Mesothelial cell of epicardium (in vitro differentiated cells): ENCODE results near the gene ERF. TPM values are rescaled to one million over a fixed set of nuclear protein-coding genes. Genes with fewer than 3 reads are reported as not detected.

ENCODE experiments used
- DNase-seq, 2 experiments: peaks; one replicate each; pipeline ENCODE4 v3.0.0; 2021; ENCODE audit warnings: low spot score in 2 of 2; ENCODE audit not compliant: unreplicated experiment in 2 of 2
- H3K27ac Mint-ChIP-seq: 2 replicates; pipeline ENCODE4 v1.8.0; 2021; ENCODE audit warnings: mixed read lengths
- H3K27me3 Mint-ChIP-seq: 2 replicates; pipeline ENCODE4 v1.8.0; 2021; ENCODE audit warnings: low read depth, mixed read lengths
- H3K36me3 Mint-ChIP-seq: 2 replicates; pipeline ENCODE4 v1.8.0; 2021; ENCODE audit warnings: mixed read lengths
- H3K4me1 Mint-ChIP-seq: 2 replicates; pipeline ENCODE4 v1.8.0; 2021; ENCODE audit warnings: mixed read lengths
- H3K4me3 Mint-ChIP-seq: 2 replicates; pipeline ENCODE4 v1.8.0; 2021; ENCODE audit warnings: mild to moderate bottlenecking, moderate library complexity, mixed read lengths
- H3K9me3 Mint-ChIP-seq: 2 replicates; pipeline ENCODE4 v1.8.0; 2021; ENCODE audit warnings: mixed read lengths
- CTCF ChIP-seq: fragments of 200-600 bp; sonication (generic); IDR thresholded peaks from one replicate; pipeline ENCODE4 v1.5.0; 2021; ENCODE audit warnings: antibody characterized with exemption; ENCODE audit not compliant: unreplicated experiment
- total RNA-seq: library from RNA; stranded (reverse); gene quantifications from 3 replicates; pipeline ENCODE4 v1.2.1, GENCODE V29; 2021

The ERF gene
- total RNA-seq, 1 donor from 2014 or later: 92.1 TPM

- Mint-ChIP-seq H3K4me1 (peaks cover 34% of the 10 kb centered on the region), H3K27me3 (no peaks in the 10 kb centered on the region), H3K27ac (no peak overlapping the region)
These were observed 21.4 kb upstream of the ERF start for GRCh38 chr19:42276284-42276683.

GRCh38 chr19:42275517-42275916 lies 20.6 kb upstream of the ERF start:
- Mint-ChIP-seq H3K4me1 (peaks cover 38% of the 10 kb centered on the region), H3K4me3 (no peak overlapping the region), H3K36me3 (peaks cover 18% of the 10 kb centered on the region), H3K27me3 (no peaks in the 10 kb centered on the region), H3K9me3 (no peaks in the 10 kb centered on the region), H3K27ac (no peak overlapping the region)
- no peak for DNase-seq
- TF ChIP-seq CTCF: no peak

More at GRCh38 chr19:42276284-42276683, 21.4 kb upstream of the ERF start:
- H3K9me3 Mint-ChIP-seq: no peaks in the 10 kb centered on the region
- peaks cover 18% of the 10 kb centered on the region for H3K36me3 Mint-ChIP-seq
- H3K4me3 Mint-ChIP-seq: no peak overlapping the region
- DNase-seq: no peak
- no peak for TF ChIP-seq CTCF

- Mint-ChIP-seq H3K27me3 (no peaks in the 10 kb centered on the region), H3K27ac (no peak overlapping the region), H3K4me3 (no peak overlapping the region), H3K36me3 (peaks cover 18% of the 10 kb centered on the region), H3K9me3 (no peaks in the 10 kb centered on the region), H3K4me1 (peaks cover 42% of the 10 kb centered on the region)
- no peak for TF ChIP-seq CTCF
- no peak for DNase-seq
These were observed 20.2 kb upstream of the ERF start for GRCh38 chr19:42275103-42275502.

GRCh38 chr19:42274065-42274682 lies 19.2 kb upstream of the ERF start:
- no peak overlapping the region for H3K27ac Mint-ChIP-seq
- H3K4me1 Mint-ChIP-seq: peaks cover 44% of the 10 kb centered on the region

GRCh38 chr19:42273407-42274064 lies 18.6 kb upstream of the ERF start:
- no peak overlapping the region for H3K27ac Mint-ChIP-seq
- no peak overlapping the region for H3K4me3 Mint-ChIP-seq
- peaks cover 18% of the 10 kb centered on the region for H3K36me3 Mint-ChIP-seq
- no peak for DNase-seq
- peaks cover 38% of the 10 kb centered on the region for H3K4me1 Mint-ChIP-seq
- H3K27me3 Mint-ChIP-seq: no peaks in the 10 kb centered on the region
- no peaks in the 10 kb centered on the region for H3K9me3 Mint-ChIP-seq
- no peak for TF ChIP-seq CTCF

More at GRCh38 chr19:42274065-42274682, 19.2 kb upstream of the ERF start:
- Mint-ChIP-seq H3K9me3 (no peaks in the 10 kb centered on the region), H3K36me3 (peaks cover 18% of the 10 kb centered on the region), H3K27me3 (no peaks in the 10 kb centered on the region), H3K4me3 (no peak overlapping the region)
- no peak for DNase-seq
- no peak for TF ChIP-seq CTCF
